T-cell (primary cell): ENCODE results near the gene GCNT1. TPM values are rescaled to one million over a fixed set of nuclear protein-coding genes. Genes with fewer than 3 reads are reported as not detected.
"Not testable (repeated sequence)": the region's sequence is repeated elsewhere in the genome, so short reads cannot be mapped to it uniquely, and the experiment has no call there.

ENCODE experiments used
- ATAC-seq, 4 experiments: fragments of 200-7000 bp in 3 of 4; fragments of 150-1000 bp in 1 of 4; cut with Tn5 transposase; replicated peaks in 1 of 4; 1 replicate in 3 of 4; 2 replicates in 1 of 4; pipeline ENCODE4 v1.10.0; 2021; ENCODE audit warnings: moderate library complexity in 3 of 4, mild to moderate bottlenecking in 2 of 4, moderate number of reproducible peaks in 1 of 4
- CTCF ChIA-PET, 2 donors: fragments of 300-600 bp; sonication (Branson Sonifier 250); formaldehyde crosslinking; loops; one replicate each; lab custom pipeline; 2022; ENCODE audit warnings: antibody characterized with exemption in 2 of 2; lab: Charles Lee
- POLR2A ChIA-PET, 2 donors: fragments of 300-600 bp; sonication (Branson Sonifier 250); formaldehyde crosslinking; loops; one replicate each; lab custom pipeline; 2022; ENCODE audit warnings: antibody characterized with exemption in 2 of 2; lab: Charles Lee
- DNase-seq, 35 experiments: peaks; one replicate each; pipeline versions ENCODE4 v3.0.0 to v3.0.0-alpha.2; 2013 to 2023
- H3K27ac ChIP-seq: one replicate; pipeline ENCODE4 v1.5.1; 2013; ENCODE audit warnings: low read length
- H3K27me3 ChIP-seq, 2 experiments: replicated peaks in 1 of 2; 1 replicate in 1 of 2; 2 replicates in 1 of 2; pipeline versions ENCODE4 v1.6.1 to v1.7.0; 2013; ENCODE audit warnings: low read length in 1 of 2, mixed read lengths in 1 of 2; ENCODE audit not compliant: control insufficient read depth in 2 of 2, insufficient read depth in 2 of 2; ENCODE audit errors: extremely low read depth in 1 of 2
- H3K36me3 ChIP-seq, 2 donors: 1 replicate in 1 of 2; 2 replicates in 1 of 2; pipeline versions ENCODE4 v1.6.1 to v1.7.0; 2013; ENCODE audit warnings: low read length in 1 of 2; ENCODE audit not compliant: control insufficient read depth in 2 of 2, insufficient read depth in 1 of 2; ENCODE audit errors: extremely low read depth in 1 of 2
- H3K4me1 ChIP-seq, 2 experiments: 1 replicate in 1 of 2; 2 replicates in 1 of 2; pipeline versions ENCODE4 v1.6.1 to v1.7.0; 2013; ENCODE audit warnings: low read length in 2 of 2, mixed read lengths in 1 of 2; ENCODE audit not compliant: insufficient read depth in 2 of 2, control insufficient read depth in 1 of 2; ENCODE audit errors: extremely low read depth in 1 of 2
- H3K4me3 ChIP-seq, 2 donors: 1 replicate in 1 of 2; 2 replicates in 1 of 2; pipeline versions ENCODE4 v1.5.1 to v1.7.0; 2013; ENCODE audit warnings: mild to moderate bottlenecking in 2 of 2, low read length in 1 of 2, moderate library complexity in 1 of 2; ENCODE audit not compliant: control insufficient read depth in 1 of 2; ENCODE audit errors: extremely low read depth in 1 of 2
- H3K9me3 ChIP-seq: 2 replicates; pipeline ENCODE4 v1.7.0; 2013
- H3K27ac Mint-ChIP-seq, 2 donors: one replicate each; pipeline ENCODE4 v1.8.0; 2020 to 2021; ENCODE audit warnings: mild to moderate bottlenecking in 2 of 2, mixed read lengths in 2 of 2
- H3K27me3 Mint-ChIP-seq, 2 donors: one replicate each; pipeline ENCODE4 v1.8.0; 2021 to 2022; ENCODE audit warnings: mixed read lengths in 2 of 2
- H3K36me3 Mint-ChIP-seq: one replicate; pipeline ENCODE4 v1.8.0; 2021; ENCODE audit warnings: mixed read lengths
- H3K4me1 Mint-ChIP-seq, 3 donors: one replicate each; pipeline ENCODE4 v1.8.0; 2020 to 2022; ENCODE audit warnings: mixed read lengths in 3 of 3, mild to moderate bottlenecking in 1 of 3
- H3K4me3 Mint-ChIP-seq, 3 donors: one replicate each; pipeline ENCODE4 v1.8.0; 2020 to 2022; ENCODE audit warnings: mild to moderate bottlenecking in 3 of 3, mixed read lengths in 3 of 3, moderate library complexity in 3 of 3
- H3K9me3 Mint-ChIP-seq, 3 donors: one replicate each; pipeline ENCODE4 v1.8.0; 2020 to 2022; ENCODE audit warnings: mixed read lengths in 3 of 3
- WGBS: methylation state at CpG from one replicate; pipeline ENCODE4 v1.1.5; 2013; ENCODE audit warnings: missing lambda C conversion rate; ENCODE audit not compliant: insufficient coverage; 5-methylcytosine and 5-hydroxymethylcytosine counted together
- total RNA-seq, 35 experiments: library from RNA in 6 of 35; stranded (reverse) in 6 of 35; fragments of 120-200 nt in 1 of 35; gene quantifications; one replicate each; pipeline versions ENCODE4 v1.2.1 to v1.2.4 and lab custom pipeline; 2013 to 2026

Gene GCNT1
- total RNA-seq, 5 donors from 2014 or later (not counting 1 experiment from before 2014, with no cell fraction given) = 3.8 to 9.6 (median 4.9) TPM

- no peak overlapping the region for H3K4me3 Mint-ChIP-seq
- Histone ChIP-seq H3K9me3 (no peaks in the 10 kb centered on the region), H3K27ac (no peak overlapping the region), H3K27me3 (no peaks in the 10 kb centered on the region), H3K4me3 (no peak overlapping the region), H3K4me1 (peaks cover 0 to 6% of the 10 kb centered on the region in 2 experiments), H3K36me3 (no peaks in the 10 kb centered on the region)
- CTCF ChIA-PET = no interaction called here
- POLR2A ChIA-PET = no interaction called here
- no peaks in the 10 kb centered on the region for H3K9me3 Mint-ChIP-seq
- WGBS = 100% methylated on average over 1 of the region's 7 CpGs
- H3K36me3 Mint-ChIP-seq = no peaks in the 10 kb centered on the region
- H3K4me1 Mint-ChIP-seq = peaks cover 6 to 15% (median 12%) of the 10 kb centered on the region in 3 donors
- no peaks in the 10 kb centered on the region for H3K27me3 Mint-ChIP-seq
- no peak for DNase-seq
- H3K27ac Mint-ChIP-seq = no peak overlapping the region
- no peak for ATAC-seq
Observed at GRCh38 chr9:76426807-76427419, 32.1 kb upstream of the GCNT1 start.

- ATAC-seq = no peak
- no peak overlapping the region for H3K4me3 Mint-ChIP-seq
- POLR2A ChIA-PET = interaction anchor here in 1 of 2 donors (0.5 kb wide), 1 partner anchor 140 kb away, joined by 3 read pairs; no protein-coding TSS in a partner anchor
Observed at GRCh38 chr9:76431601-76432000, 27.4 kb upstream of the GCNT1 start.

DNA sequence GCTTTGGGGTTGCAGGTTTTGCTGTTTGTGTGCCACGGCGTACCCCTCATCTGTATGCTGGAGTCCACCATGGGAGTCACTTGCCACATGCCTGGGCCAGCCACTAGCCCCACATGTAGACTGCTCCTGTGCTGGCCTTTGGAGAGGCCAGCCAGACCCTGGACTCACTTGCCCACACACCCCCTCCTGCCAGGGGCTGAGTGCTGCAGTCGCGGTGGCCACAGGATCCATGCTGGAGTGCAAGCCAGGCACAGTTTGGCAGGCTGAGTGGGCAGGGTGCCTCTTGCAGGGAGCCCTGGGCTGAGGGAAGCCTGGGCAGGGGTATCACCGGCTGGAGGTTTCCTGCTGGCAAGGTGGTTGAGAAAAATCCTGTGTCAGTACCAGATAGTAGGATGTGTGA lies 25.6 kb upstream of the GCNT1 start:
- no peak overlapping the region for H3K4me3 ChIP-seq
- H3K27ac ChIP-seq = no peak overlapping the region
- H3K36me3 ChIP-seq = no peaks in the 10 kb centered on the region
- no peak for ATAC-seq
- H3K4me1 Mint-ChIP-seq = no peaks in the 10 kb centered on the region
- no peaks in the 10 kb centered on the region for H3K9me3 Mint-ChIP-seq
- no peak overlapping the region for H3K27ac Mint-ChIP-seq
- CTCF ChIA-PET = interaction anchor here in 1 of 2 donors (0.5 kb wide), 1 partner anchor 227 kb away, joined by 4 read pairs; no protein-coding TSS in a partner anchor
- no peaks in the 10 kb centered on the region for H3K4me1 ChIP-seq
- no peaks in the 10 kb centered on the region for H3K9me3 ChIP-seq
- H3K36me3 Mint-ChIP-seq = no peaks in the 10 kb centered on the region
- H3K27me3 Mint-ChIP-seq = no peaks in the 10 kb centered on the region
- POLR2A ChIA-PET = interaction anchor here in 1 of 2 donors (0.6 kb wide), 1 partner anchor 40 kb away, joined by 3 read pairs; no protein-coding TSS in a partner anchor
- H3K4me3 Mint-ChIP-seq = no peak overlapping the region
- 83% methylated on average over 5 of the region's 5 CpGs for WGBS
- DNase-seq = no peak
- peaks cover 0 to 6% of the 10 kb centered on the region in 2 experiments for H3K27me3 ChIP-seq

More at GRCh38 chr9:76431601-76432000, 27.4 kb upstream of the GCNT1 start:
- no peak for DNase-seq
- no peaks in the 10 kb centered on the region for H3K36me3 ChIP-seq
- Mint-ChIP-seq H3K27me3 (no peaks in the 10 kb centered on the region), H3K9me3 (no peaks in the 10 kb centered on the region), H3K36me3 (no peaks in the 10 kb centered on the region), H3K4me1 (no peaks in the 10 kb centered on the region), H3K27ac (no peak overlapping the region)
- no peak overlapping the region for H3K27ac ChIP-seq
- 71% methylated on average over 3 of the region's 8 CpGs for WGBS
- no peaks in the 10 kb centered on the region for H3K4me1 ChIP-seq
- H3K9me3 ChIP-seq = no peaks in the 10 kb centered on the region
- CTCF ChIA-PET = no interaction called here
- H3K4me3 ChIP-seq = no peak overlapping the region
- peaks cover 0 to 6% of the 10 kb centered on the region in 2 experiments for H3K27me3 ChIP-seq

- no peaks in the 10 kb centered on the region for H3K4me1 ChIP-seq
- ATAC-seq (no peak), DNase-seq (no peak)
- H3K27me3 Mint-ChIP-seq = no peaks in the 10 kb centered on the region
- no CpG with 5 or more reads among the region's 3 CpGs for WGBS
- ChIA-PET CTCF (interaction anchor here in 1 of 2 donors (0.5 kb wide), 1 partner anchor 227 kb away, joined by 4 read pairs; no protein-coding TSS in a partner anchor), POLR2A (interaction anchor here in 1 of 2 donors (0.6 kb wide), 1 partner anchor 41 kb away, joined by 3 read pairs; no protein-coding TSS in a partner anchor)
- no peaks in the 10 kb centered on the region for H3K4me1 Mint-ChIP-seq
- peaks cover 0 to 6% of the 10 kb centered on the region in 2 experiments for H3K27me3 ChIP-seq
- no peaks in the 10 kb centered on the region for H3K36me3 ChIP-seq
- no peaks in the 10 kb centered on the region for H3K9me3 ChIP-seq
- H3K4me3 Mint-ChIP-seq = no peak overlapping the region
- no peak overlapping the region for H3K4me3 ChIP-seq
- no peak overlapping the region for H3K27ac Mint-ChIP-seq
- H3K27ac ChIP-seq = no peak overlapping the region
- H3K9me3 Mint-ChIP-seq = no peaks in the 10 kb centered on the region
- H3K36me3 Mint-ChIP-seq = no peaks in the 10 kb centered on the region
Observed at GRCh38 chr9:76433836-76434235, 25.1 kb upstream of the GCNT1 start.

- H3K27ac ChIP-seq, H3K4me1 ChIP-seq, H3K9me3 ChIP-seq, DNase-seq, POLR2A ChIA-PET, H3K36me3 Mint-ChIP-seq, H3K27me3 ChIP-seq, ATAC-seq, H3K4me3 Mint-ChIP-seq, H3K36me3 ChIP-seq, H3K4me3 ChIP-seq, H3K9me3 Mint-ChIP-seq, H3K4me1 Mint-ChIP-seq, H3K27ac Mint-ChIP-seq, H3K27me3 Mint-ChIP-seq: not testable (repeated sequence)
- WGBS = 96% methylated on average over 6 of the region's 6 CpGs
- CTCF ChIA-PET = interaction anchor here in 1 of 2 donors (1.0 kb wide), 1 partner anchor 10 kb away, joined by 3 read pairs; no protein-coding TSS in a partner anchor
Observed at GRCh38 chr9:76434897-76435296, 24.1 kb upstream of the GCNT1 start.

- not testable (repeated sequence) for H3K9me3 Mint-ChIP-seq, DNase-seq, H3K4me3 Mint-ChIP-seq, H3K4me1 Mint-ChIP-seq, H3K27ac Mint-ChIP-seq, H3K36me3 Mint-ChIP-seq, H3K4me1 ChIP-seq, H3K9me3 ChIP-seq, ATAC-seq, H3K36me3 ChIP-seq, H3K4me3 ChIP-seq, H3K27ac ChIP-seq, H3K27me3 ChIP-seq, H3K27me3 Mint-ChIP-seq
- no CpG with 5 or more reads among the region's 9 CpGs for WGBS
- POLR2A ChIA-PET = interaction anchor here in 1 of 2 donors (0.5 kb wide), 1 partner anchor 1429 kb away, joined by 4 read pairs; no protein-coding TSS in a partner anchor
- CTCF ChIA-PET = interaction anchor here in 1 of 2 donors (0.7 kb wide), 2 partner anchors 88 to 226 kb away, joined by 11 to 16 read pairs; no protein-coding TSS in a partner anchor
Observed at GRCh38 chr9:76437017-76437699, 21.8 kb upstream of the GCNT1 start.
